ENCODE results near the gene EFNA2.
A peak's percentile ranks its signal among the peaks of the same experiment; 100 is the strongest.

EFNA2 gene

GRCh38 chr19:1249990-1250436 is 35.7 kb upstream of the EFNA2 start:
- peak overlapping the region; percentile 75 for H3K4me3 ChIP-seq (ENCODE audit: low read length)
- DNase-seq (ENCODE audit: low read depth) = no peak

DNA sequence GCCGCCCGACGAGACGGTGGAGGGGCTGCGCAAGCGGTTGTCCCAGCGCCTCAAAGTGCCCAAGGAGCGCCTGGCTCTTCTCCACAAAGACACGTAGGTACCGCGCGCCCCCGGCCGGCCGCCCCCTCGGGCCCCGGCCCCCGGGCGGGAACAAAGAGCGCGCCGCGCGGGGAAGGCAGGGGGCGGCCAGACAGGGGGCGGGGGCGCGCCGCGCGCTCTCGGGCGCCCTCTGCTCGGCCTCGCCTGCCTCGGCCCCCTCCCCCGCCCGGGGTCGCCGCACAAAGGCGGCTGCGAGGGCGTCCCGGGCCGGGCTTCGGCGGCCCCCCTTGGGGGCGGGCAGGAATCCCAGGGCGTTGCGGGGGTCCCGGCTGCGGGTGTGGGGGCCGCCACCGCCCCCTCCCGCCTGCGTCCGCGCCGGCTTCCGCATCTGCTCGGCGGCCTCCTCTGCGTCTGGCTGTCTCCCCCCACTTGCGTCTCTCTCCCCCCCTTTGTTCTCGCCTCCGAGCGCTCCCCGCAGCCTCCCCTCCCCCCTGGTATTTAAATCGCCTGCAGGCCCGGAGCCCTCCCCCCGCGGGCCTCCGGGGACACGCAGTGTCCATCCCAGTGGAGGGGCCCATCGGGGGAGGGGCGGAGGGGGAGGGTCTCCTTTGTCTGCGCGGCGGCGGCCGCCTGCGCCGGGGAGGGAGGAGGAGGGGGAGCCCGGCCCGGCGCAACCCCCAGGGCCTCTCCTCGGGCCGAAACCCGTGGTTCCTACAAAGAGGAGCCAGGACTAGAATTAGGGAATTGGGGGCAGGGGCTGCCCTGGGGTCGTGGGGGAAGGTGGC is 35.0 kb upstream of the EFNA2 start:
- TF ChIP-seq CTCF (IDR thresholded peaks at IDR 0.05; ENCODE audit: insufficient read depth, low read depth, low read length, missing control alignments) = no peak
- H3K4me3 ChIP-seq (ENCODE audit: low read length) = peak overlapping the region; percentile 75
- no peak for DNase-seq (ENCODE audit: low read depth)

More at GRCh38 chr19:1249990-1250436, 35.7 kb upstream of the EFNA2 start:
- no peak for TF ChIP-seq CTCF (IDR thresholded peaks at IDR 0.05; ENCODE audit: insufficient read depth, low read depth, low read length, missing control alignments)

GRCh38 chr19:1251330-1252220 is 34.1 kb upstream of the EFNA2 start:
- peak; percentile 64 for DNase-seq (ENCODE audit: low read depth)
- no peak for TF ChIP-seq CTCF (IDR thresholded peaks at IDR 0.05; ENCODE audit: insufficient read depth, low read depth, low read length, missing control alignments)
- H3K4me3 ChIP-seq (ENCODE audit: low read length) = peak overlapping the region; percentile 75

DNA sequence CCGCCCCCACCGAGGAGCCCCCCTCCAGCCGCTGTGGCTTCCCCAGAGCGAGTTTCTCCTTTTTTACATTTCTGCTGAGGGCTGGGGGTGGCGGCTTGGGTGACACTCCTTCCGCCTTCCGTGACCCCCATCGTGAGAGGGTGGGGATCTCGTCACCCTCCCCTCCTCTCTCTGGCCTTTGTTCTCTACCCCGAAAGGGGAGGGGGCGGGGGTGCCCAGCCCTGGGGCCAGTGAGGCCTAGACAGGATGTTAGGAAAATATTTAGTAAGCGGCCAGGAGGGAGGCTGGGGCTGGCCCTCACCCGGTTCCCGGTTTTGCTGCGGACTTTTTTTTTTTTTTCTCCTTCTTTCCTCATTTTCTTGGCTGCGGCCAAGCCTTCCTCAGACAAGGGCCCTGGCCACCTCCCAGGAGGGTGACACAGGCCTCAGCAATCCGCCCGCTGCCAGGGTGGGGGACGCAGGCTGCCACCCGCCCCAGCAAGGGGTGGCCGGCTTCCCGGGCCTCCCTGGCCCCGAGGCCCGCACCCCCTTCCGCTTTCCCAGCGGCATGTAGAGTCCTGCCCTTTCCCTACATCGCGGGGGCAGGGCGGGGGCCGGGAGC is 33.4 kb upstream of the EFNA2 start:
- DNase-seq (ENCODE audit: low read depth) = peak; percentile 96
- peak overlapping the region; percentile 75 for H3K4me3 ChIP-seq (ENCODE audit: low read length)
- TF ChIP-seq CTCF (IDR thresholded peaks at IDR 0.05; ENCODE audit: insufficient read depth, low read depth, low read length, missing control alignments) = no peak

- peak; percentile 96 for DNase-seq (ENCODE audit: low read depth)
- H3K4me3 ChIP-seq (ENCODE audit: low read length) = peak overlapping the region; percentile 75
- no peak for TF ChIP-seq CTCF (IDR thresholded peaks at IDR 0.05; ENCODE audit: insufficient read depth, low read depth, low read length, missing control alignments)
Observed at GRCh38 chr19:1252821-1253513, 32.7 kb upstream of the EFNA2 start.

GRCh38 chr19:1253514-1254080 is 32.1 kb upstream of the EFNA2 start:
- DNase-seq (ENCODE audit: low read depth) = no peak
- H3K4me3 ChIP-seq (ENCODE audit: low read length) = peak overlapping the region; percentile 32
- TF ChIP-seq CTCF (IDR thresholded peaks at IDR 0.05; ENCODE audit: insufficient read depth, low read depth, low read length, missing control alignments) = no peak
